Measurements from ENCODE around the gene NPTX1. TPM values are rescaled to one million over a fixed set of nuclear protein-coding genes. Genes with fewer than 3 reads are reported as not detected.

NPTX1 gene
- total RNA-seq, result 0.65 and 10.4 TPM in 2 replicates

DNA sequence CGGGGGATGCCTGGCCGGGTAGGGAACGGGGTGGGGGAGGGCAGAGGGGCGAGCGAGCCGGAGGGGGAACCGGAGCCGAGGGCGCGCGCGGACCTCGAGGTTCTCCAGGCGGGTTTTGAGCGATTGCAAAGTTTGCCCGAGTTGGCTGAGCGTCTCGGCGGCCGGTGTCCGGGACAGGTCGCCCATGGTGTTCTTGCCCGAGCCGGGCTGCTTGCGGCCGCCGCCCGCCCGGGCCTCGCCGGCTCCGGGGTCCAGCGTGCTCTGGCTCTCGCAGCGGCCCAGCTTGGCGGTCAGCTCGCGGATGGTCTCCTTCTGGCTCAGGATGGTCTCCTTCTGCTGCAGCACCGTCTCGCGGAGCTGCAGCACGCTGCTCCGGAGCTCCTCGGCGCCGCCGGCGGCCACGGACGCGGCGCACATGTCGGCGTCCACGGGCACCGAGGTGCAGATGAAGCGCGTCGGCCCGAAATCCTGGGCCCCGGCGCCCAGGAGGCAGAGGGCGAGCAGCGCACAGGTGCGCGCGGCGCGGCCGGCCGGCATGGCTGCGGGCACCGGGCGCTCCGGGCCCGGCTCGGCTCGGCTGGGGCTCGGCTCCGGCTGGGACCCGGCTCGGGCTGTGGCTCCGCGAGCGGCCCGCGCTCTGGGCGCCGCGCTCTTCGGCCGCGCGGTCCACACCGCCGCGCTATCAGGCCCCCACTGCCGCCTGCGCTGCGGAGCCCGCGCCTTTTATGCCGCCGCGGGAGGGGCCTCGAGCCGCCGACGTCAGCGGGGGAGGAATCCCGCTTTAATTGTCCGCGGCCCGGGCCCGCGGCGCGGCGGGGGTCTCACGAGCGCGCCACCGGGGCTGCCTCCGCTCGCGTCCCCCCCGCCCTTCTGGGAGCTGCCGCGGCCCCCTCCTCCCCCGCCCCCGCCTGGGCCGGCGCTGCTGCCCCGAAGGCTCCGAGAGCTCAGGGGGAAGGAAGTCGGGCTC is at the start of gene NPTX1:
TSS of gene NPTX1 (minus strand) at position 698 of the 967 bp plus-strand sequence. CDS start at position 537, 161 bp downstream.

Other genes starting within 250 kb of the NPTX1 start
- gene RNF213, start 215.8 kb downstream of the NPTX1 start, total RNA-seq, result 105 and 153 TPM in 2 replicates
- gene ENDOV, start 61.4 kb downstream of the NPTX1 start, total RNA-seq, result 24.7 and 25.2 TPM in 2 replicates
- 24.6 and 45.2 TPM in 2 replicates for gene RPTOR, start 68.2 kb upstream of the NPTX1 start, total RNA-seq

Data from smooth muscle cell of the umbilical artery (primary cell).